OCI-LY3 (cell line): ENCODE measurements around the gene CYSRT1.

ENCODE experiments used
- H2AFZ ChIP-seq: fragments of 200-600, 300-600 bp; shearing (Covaris generic); 2 replicates; pipeline ENCODE4 v1.6.0; 2014; ENCODE audit warnings: antibody characterized with exemption, low read depth, low read length
- H3K27ac ChIP-seq: fragments of 200-600, 300-600 bp; sonication (generic); 2 replicates; pipeline ENCODE4 v1.5.1; 2014; ENCODE audit warnings: mild to moderate bottlenecking, low read length, moderate library complexity, mixed read lengths
- H3K27me3 ChIP-seq: fragments of 200-600, 300-600 bp; sonication (generic); 2 replicates; pipeline ENCODE4 v1.6.1; 2014; ENCODE audit warnings: low read depth, low read length, mixed read lengths
- H3K36me3 ChIP-seq: fragments of 200-600, 300-600 bp; sonication (generic); replicated peaks from 2 replicates; pipeline ENCODE3; 2014; ENCODE audit warnings: low read depth, low read length, mixed read lengths
- H3K4me1 ChIP-seq: fragments of 300-600, 200-600 bp; sonication (generic); 2 replicates; pipeline ENCODE4 v1.6.1; 2014; ENCODE audit warnings: low read length, mixed read lengths
- H3K4me2 ChIP-seq: fragments of 200-600, 300-600 bp; sonication (generic); 2 replicates; pipeline ENCODE4 v1.6.1; 2014; ENCODE audit warnings: low read length, mixed read lengths
- H3K4me3 ChIP-seq: fragments of 300-600, 200-600 bp; sonication (generic); 2 replicates; pipeline ENCODE4 v1.5.1; 2014; ENCODE audit warnings: antibody characterized with exemption, mild to moderate bottlenecking, low read length, moderate library complexity
- H3K79me2 ChIP-seq: fragments of 300-600, 200-600 bp; shearing (Covaris generic); 2 replicates; pipeline ENCODE4 v1.6.1; 2014; ENCODE audit warnings: mild to moderate bottlenecking, low read length, mixed read lengths
- H3K9ac ChIP-seq: fragments of 300-600, 200-600 bp; shearing (Covaris generic); 2 replicates; pipeline ENCODE4 v1.6.0; 2014; ENCODE audit warnings: mild to moderate bottlenecking, low read length, moderate library complexity
- H3K9me3 ChIP-seq: fragments of 200-600, 300-600 bp; shearing (Covaris generic); 2 replicates; pipeline ENCODE4 v1.6.1; 2014; ENCODE audit warnings: low read length, mixed read lengths; ENCODE audit not compliant: insufficient read depth
- H4K20me1 ChIP-seq: fragments of 200-600, 300-600 bp; sonication (generic); 2 replicates; pipeline ENCODE4 v1.6.1; 2016; ENCODE audit warnings: low read length, mixed read lengths; ENCODE audit not compliant: insufficient read depth
- EZH2phosphoT487 ChIP-seq: fragments of 200-600 bp; shearing (Covaris generic); IDR thresholded peaks from 2 replicates; pipeline ENCODE4 v1.6.1; 2018; ENCODE audit warnings: antibody characterized with exemption, mixed run types, low read depth
- TF ChIP-seq, protein P1 (sequence below): fragments of 200-600, 300-600 bp; sonication (generic); IDR thresholded peaks from 2 replicates; pipeline ENCODE4 v1.5.1; 2014; ENCODE audit warnings: antibody characterized with exemption, low read length, low read depth

The CYSRT1 gene

GRCh38 chr9:137266162-137266527, 41.2 kb downstream of the CYSRT1 start:
- no peak overlapping the region for H3K4me2 ChIP-seq
- no peaks in the 10 kb centered on the region for H3K27me3 ChIP-seq
- H3K9ac ChIP-seq: no peak overlapping the region
- H3K36me3 ChIP-seq: peaks cover 28% of the 10 kb centered on the region
- H4K20me1 ChIP-seq: no peaks in the 10 kb centered on the region
- no peak overlapping the region for H2AFZ ChIP-seq
- H3K9me3 ChIP-seq: no peaks in the 10 kb centered on the region
- H3K27ac ChIP-seq: no peak overlapping the region
- no peaks in the 10 kb centered on the region for H3K4me1 ChIP-seq
- H3K4me3 ChIP-seq: no peak overlapping the region
- no peaks in the 10 kb centered on the region for H3K79me2 ChIP-seq
- TF ChIP-seq EZH2phosphoT487: no peak
- TF ChIP-seq, protein P1, sequence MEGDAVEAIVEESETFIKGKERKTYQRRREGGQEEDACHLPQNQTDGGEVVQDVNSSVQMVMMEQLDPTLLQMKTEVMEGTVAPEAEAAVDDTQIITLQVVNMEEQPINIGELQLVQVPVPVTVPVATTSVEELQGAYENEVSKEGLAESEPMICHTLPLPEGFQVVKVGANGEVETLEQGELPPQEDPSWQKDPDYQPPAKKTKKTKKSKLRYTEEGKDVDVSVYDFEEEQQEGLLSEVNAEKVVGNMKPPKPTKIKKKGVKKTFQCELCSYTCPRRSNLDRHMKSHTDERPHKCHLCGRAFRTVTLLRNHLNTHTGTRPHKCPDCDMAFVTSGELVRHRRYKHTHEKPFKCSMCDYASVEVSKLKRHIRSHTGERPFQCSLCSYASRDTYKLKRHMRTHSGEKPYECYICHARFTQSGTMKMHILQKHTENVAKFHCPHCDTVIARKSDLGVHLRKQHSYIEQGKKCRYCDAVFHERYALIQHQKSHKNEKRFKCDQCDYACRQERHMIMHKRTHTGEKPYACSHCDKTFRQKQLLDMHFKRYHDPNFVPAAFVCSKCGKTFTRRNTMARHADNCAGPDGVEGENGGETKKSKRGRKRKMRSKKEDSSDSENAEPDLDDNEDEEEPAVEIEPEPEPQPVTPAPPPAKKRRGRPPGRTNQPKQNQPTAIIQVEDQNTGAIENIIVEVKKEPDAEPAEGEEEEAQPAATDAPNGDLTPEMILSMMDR: no peak

GRCh38 chr9:137266585-137267453, 41.8 kb downstream of the CYSRT1 start:
- Histone ChIP-seq H3K9me3 (no peaks in the 10 kb centered on the region), H3K4me2 (no peak overlapping the region), H3K4me1 (no peaks in the 10 kb centered on the region), H3K79me2 (no peaks in the 10 kb centered on the region), H3K27me3 (no peaks in the 10 kb centered on the region), H3K36me3 (peaks cover 28% of the 10 kb centered on the region), H3K27ac (no peak overlapping the region), H3K9ac (no peak overlapping the region), H3K4me3 (no peak overlapping the region), H4K20me1 (no peaks in the 10 kb centered on the region), H2AFZ (no peak overlapping the region)
- TF ChIP-seq, protein P1: no peak
- TF ChIP-seq EZH2phosphoT487: no peak

- Histone ChIP-seq H3K79me2 (no peaks in the 10 kb centered on the region), H2AFZ (no peak overlapping the region), H4K20me1 (no peaks in the 10 kb centered on the region), H3K36me3 (peaks cover 31% of the 10 kb centered on the region), H3K27me3 (no peaks in the 10 kb centered on the region), H3K9ac (no peak overlapping the region), H3K9me3 (no peaks in the 10 kb centered on the region), H3K4me1 (no peaks in the 10 kb centered on the region), H3K4me2 (no peak overlapping the region), H3K4me3 (no peak overlapping the region), H3K27ac (no peak overlapping the region)
- no peak for TF ChIP-seq EZH2phosphoT487
- TF ChIP-seq, protein P1: no peak
These were observed 43.0 kb downstream of the CYSRT1 start for GRCh38 chr9:137267933-137268355.

- Histone ChIP-seq H2AFZ (no peak overlapping the region), H3K79me2 (no peaks in the 10 kb centered on the region), H3K9me3 (no peaks in the 10 kb centered on the region), H3K27ac (no peak overlapping the region), H3K4me1 (no peaks in the 10 kb centered on the region), H3K27me3 (no peaks in the 10 kb centered on the region), H3K9ac (no peak overlapping the region), H3K4me3 (no peak overlapping the region), H3K36me3 (peaks cover 29% of the 10 kb centered on the region), H4K20me1 (no peaks in the 10 kb centered on the region), H3K4me2 (no peak overlapping the region)
- TF ChIP-seq EZH2phosphoT487: no peak
- TF ChIP-seq, protein P1: no peak
These were observed 43.7 kb downstream of the CYSRT1 start for GRCh38 chr9:137268538-137269201.
